Metanephros (tissue), 1 donor: Measurements from ENCODE around the gene PLXNB2. TPM values are rescaled to one million over a fixed set of nuclear protein-coding genes. Genes with fewer than 3 reads are reported as not detected.

ENCODE experiments used
- total RNA-seq: library from RNA; depleted of rRNA; stranded (reverse); fragments of >200 nt; gene quantifications from one replicate; pipeline ENCODE4 v1.2.3, GENCODE V29; 2014

PLXNB2 gene, protein sequence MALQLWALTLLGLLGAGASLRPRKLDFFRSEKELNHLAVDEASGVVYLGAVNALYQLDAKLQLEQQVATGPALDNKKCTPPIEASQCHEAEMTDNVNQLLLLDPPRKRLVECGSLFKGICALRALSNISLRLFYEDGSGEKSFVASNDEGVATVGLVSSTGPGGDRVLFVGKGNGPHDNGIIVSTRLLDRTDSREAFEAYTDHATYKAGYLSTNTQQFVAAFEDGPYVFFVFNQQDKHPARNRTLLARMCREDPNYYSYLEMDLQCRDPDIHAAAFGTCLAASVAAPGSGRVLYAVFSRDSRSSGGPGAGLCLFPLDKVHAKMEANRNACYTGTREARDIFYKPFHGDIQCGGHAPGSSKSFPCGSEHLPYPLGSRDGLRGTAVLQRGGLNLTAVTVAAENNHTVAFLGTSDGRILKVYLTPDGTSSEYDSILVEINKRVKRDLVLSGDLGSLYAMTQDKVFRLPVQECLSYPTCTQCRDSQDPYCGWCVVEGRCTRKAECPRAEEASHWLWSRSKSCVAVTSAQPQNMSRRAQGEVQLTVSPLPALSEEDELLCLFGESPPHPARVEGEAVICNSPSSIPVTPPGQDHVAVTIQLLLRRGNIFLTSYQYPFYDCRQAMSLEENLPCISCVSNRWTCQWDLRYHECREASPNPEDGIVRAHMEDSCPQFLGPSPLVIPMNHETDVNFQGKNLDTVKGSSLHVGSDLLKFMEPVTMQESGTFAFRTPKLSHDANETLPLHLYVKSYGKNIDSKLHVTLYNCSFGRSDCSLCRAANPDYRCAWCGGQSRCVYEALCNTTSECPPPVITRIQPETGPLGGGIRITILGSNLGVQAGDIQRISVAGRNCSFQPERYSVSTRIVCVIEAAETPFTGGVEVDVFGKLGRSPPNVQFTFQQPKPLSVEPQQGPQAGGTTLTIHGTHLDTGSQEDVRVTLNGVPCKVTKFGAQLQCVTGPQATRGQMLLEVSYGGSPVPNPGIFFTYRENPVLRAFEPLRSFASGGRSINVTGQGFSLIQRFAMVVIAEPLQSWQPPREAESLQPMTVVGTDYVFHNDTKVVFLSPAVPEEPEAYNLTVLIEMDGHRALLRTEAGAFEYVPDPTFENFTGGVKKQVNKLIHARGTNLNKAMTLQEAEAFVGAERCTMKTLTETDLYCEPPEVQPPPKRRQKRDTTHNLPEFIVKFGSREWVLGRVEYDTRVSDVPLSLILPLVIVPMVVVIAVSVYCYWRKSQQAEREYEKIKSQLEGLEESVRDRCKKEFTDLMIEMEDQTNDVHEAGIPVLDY (N-terminal part only)
- total RNA-seq, result 302 TPM

DNA sequence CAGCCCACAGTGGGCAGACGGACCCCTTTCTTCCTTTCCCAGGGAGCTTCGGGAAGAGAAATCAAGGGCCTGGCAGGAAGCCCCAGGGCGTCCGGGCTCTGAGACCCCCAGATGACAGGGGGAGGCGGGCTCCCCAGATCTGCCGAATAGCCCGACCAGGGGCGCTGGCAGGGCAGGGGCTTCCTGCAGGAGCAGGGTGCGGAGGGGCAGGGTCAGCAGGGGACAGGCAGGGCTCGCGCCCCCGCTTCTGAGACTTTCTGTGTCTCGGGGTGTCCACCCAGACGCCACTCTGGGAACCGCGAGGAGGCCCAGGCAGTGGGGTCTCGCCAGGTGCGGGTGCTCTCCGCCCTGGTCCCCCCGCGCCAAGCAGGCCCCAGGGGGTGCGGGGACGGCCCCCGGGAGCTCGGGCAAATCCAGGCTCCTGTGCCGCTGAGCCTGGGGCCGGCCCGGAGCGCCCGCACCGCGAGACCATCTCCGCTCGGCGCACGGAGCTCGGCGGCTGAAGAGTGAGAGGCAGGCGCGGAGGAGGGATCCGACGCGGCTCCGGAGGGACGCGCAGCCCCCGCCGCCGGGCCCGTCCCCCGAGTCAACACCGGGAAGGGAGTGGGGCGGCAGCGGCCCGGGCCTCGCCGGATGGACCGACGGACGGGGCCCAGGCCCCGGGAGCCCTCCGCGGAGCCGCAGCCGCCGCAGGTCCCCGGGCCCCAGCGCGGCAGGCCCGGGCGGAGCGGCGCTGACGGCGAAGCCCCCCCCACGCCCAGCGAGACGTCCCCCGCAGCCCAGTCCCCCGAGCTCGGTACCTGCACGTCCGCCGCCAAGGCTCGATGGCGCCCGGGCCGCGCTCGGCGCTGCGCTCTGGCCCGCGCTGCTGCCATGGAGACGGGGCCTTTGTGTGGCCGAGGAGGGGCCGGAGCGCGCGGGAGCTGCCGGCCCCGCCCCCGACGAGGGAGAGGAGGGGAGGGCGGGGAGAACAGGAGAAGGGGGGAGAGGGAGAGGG lies at the start of gene PLXNB2:
TSS of gene PLXNB2 (minus strand) at position 894 of the 997 bp plus-strand sequence. CDS start 17,062 bp downstream, outside the sequence.

DNA sequence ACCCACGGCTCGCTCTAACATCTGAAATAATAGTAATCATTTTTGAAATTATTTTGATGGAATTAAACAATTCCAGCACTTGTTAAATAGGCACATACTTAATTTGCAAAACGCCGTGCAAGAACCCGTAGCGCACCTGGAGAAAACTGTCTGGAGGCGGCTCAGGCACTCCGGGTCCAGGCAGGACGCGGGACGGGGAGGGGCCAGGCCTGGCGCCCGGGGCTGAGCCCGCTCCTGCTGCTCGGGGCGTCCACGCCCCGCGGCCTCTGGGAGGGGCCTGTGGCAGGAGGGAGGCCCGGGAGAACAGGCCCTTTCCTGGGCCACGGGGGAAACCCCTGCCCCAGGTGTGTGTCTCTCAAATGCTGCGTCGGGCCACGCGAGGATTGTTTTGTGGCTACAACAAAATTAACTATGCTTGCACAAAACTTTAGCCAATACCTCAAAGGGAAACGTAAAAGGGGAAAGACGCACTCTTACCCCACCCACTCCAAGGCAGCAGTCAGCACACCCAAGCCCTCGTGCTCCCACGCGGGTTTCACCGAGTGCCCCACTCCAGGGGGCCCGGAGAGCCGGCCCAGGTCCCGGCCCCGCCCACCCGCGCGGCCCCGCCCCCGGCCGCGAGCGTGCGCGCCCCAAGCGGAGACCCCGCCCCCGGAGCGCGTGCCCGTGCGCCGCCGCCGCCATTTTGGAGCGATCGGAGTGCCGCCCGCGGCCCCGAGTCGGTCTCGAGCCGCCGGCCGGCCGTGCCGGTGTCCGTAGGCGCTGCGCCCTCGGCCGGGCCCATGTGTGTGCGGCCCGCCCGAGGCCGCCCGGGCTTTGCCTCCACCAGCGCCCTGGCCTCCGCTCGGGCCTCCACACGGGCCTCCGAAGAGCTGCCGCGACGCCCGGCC lies 35.5 kb upstream of the PLXNB2 start, which contains the start of gene PPP6R2:
TSS of gene PPP6R2 (plus strand) at position 677 of the 890 bp plus-strand sequence. CDS start 50,582 bp downstream, outside the sequence.

DNA sequence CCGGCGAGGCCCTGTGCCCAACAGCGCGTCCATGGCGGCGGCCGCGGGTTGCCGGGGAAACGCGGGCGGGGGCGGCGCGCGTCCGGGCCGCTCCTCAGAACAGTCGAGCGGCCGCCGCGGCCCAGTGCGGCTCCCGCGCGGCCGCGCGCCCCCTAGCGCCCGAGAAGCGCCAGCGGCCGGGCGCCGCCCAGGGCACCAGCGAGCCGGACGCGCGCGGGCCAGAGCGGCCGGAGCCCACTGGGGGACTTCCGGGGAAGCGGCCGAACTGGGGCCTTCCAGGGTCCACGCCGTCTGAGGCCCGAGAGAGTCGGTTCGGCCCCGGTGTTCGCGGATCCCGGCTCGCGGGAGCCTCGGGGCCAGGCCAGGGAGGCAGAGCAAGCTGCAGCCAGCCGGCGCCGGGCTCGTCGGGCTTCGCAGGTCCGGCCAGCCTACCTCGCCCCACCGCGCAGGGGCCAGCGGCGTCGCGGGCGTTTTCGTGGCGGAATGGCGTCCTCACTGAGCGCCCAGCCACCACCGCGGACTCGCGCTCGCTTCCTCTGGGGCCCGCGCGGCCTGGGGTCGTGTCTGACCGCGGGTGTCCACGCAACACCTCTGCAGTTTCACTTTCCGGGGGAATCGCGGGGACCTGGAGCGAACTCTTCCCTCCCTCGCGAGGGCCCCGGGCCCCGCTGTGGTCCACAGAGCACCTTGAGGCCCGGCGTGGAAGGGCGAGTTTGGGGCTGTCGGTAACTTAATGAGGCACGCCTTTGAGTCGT lies 19.7 kb upstream of the PLXNB2 start, which contains the start of gene DENND6B:
TSS of gene DENND6B (minus strand) at position 57 of the 755 bp plus-strand sequence. CDS start at position 33, 24 bp downstream.

DNA sequence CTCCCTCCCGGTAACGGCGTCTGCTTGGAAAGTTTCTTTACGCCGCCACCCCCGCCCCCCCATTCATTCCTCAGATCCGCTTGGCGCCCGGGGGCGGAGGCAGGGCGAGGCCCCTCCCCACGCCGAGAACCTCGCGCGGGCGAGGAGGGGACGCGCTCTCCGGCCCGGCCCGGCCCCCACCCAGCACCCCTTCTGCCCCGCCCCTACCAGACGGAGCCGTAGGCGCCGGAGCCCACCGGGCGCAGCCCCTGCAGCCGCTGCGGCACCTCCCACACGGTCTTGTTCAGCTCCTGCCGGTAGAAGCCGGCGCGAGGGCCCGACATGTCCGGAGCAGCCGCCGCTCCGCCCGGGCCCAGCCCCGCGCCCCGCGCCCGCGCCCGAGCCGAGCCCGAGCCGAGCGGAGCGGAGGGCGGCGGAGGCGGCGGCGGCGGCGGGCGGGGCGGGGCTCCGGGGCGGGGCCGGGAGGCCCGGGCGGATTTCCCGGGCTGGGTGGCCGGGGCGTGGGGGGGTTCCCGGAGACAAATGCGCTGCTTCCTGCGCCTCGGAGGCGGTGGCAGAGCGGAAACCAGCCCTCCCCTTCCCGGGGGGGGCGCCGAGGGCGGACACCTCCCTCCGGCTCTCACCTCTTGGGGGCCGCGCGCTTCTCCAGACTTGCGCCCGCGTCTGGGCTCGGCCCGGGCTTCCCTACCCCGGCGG lies 37.3 kb downstream of the PLXNB2 start, which contains the start of gene MAPK11:
TSS of gene MAPK11 (minus strand) at position 411 of the 696 bp plus-strand sequence. CDS start at position 323, 88 bp downstream.

GRCh38 chr22:50261615-50262459 lies 45.6 kb downstream of the PLXNB2 start, which contains the start of gene MAPK12:
Gene MAPK12 (minus strand): TSS chr22:50261683. CDS start chr22:50261509, 174 bp downstream.

GRCh38 chr22:50250555-50251476 lies 56.6 kb downstream of the PLXNB2 start, which contains the start of gene HDAC10:
Gene HDAC10 (minus strand): TSS chr22:50251265. CDS start chr22:50251032, 233 bp downstream.

DNA sequence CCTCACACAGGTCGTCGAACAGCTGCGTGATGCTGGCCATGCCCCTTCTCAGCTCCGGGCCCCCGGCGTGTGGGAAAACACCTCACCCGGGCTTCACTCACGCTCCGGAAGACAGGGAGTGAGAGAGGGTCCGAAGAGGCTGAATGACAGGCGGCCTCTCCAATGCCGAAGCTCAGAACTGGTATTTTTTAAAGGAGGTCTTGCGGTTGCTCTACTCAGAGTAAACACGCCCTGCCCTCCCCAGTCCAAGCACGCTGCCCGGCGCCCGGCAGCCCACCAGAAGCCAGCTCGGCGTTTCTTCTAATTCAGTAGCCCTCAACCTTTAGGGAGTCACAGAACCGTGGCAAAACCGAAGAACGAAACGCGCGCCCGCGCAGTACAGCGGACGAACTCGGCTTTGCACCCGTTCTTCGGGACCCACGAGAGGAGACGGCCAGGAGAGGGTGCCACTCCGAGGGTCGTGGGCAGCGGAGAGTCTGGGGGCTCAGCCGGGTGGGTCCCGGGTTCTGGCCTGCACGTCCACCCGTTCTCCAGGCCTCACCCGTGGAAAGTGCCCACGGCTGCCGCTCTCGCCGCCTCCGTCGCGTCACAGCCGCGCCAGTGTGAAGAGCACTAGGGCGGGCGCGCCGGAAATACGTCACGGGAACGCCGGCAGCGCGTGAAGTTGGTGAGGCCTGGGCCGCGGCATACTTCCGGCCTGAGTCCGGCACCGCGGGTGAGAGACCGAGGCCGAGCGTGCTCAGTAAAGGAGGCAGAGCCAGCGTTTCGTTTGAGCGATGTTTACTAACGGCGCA lies 62.8 kb downstream of the PLXNB2 start, which contains the start of gene TUBGCP6:
TSS of gene TUBGCP6 (minus strand) at position 604 of the 794 bp plus-strand sequence. CDS start at position 40, 564 bp downstream.

Other genes starting within 250 kb of the PLXNB2 start
- gene TTLL8, start 249.3 kb downstream of the PLXNB2 start, total RNA-seq, result not detected
- 3.0 TPM for gene MLC1, start 222.2 kb downstream of the PLXNB2 start, total RNA-seq
- gene MOV10L1, start 217.6 kb downstream of the PLXNB2 start, total RNA-seq, result 0.99 TPM
- 0.82 TPM for gene PANX2, start 136.9 kb downstream of the PLXNB2 start, total RNA-seq
- gene TRABD, start 121.7 kb downstream of the PLXNB2 start, total RNA-seq, result 23.7 TPM
- 33.6 TPM for gene SELENOO, start 106.6 kb downstream of the PLXNB2 start, total RNA-seq
- 55.9 TPM for gene TUBGCP6, start 62.6 kb downstream of the PLXNB2 start, total RNA-seq
- 36.7 TPM for gene HDAC10, start 56.4 kb downstream of the PLXNB2 start, total RNA-seq
- 19.1 TPM for gene MAPK12, start 46.0 kb downstream of the PLXNB2 start, total RNA-seq
- 6.8 TPM for gene MAPK11, start 37.3 kb downstream of the PLXNB2 start, total RNA-seq
- gene DENND6B, start 19.4 kb upstream of the PLXNB2 start, total RNA-seq, result 10.0 TPM
- gene PPP6R2, start 35.7 kb upstream of the PLXNB2 start, total RNA-seq, result 58.2 TPM
- 56.7 TPM for gene SBF1, start 167.4 kb upstream of the PLXNB2 start, total RNA-seq
- 2.2 TPM for gene ADM2, start 173.9 kb upstream of the PLXNB2 start, total RNA-seq
- gene MIOX, start 179.2 kb upstream of the PLXNB2 start, total RNA-seq, result 5.4 TPM
- gene LMF2, start 200.1 kb upstream of the PLXNB2 start, total RNA-seq, result 48.6 TPM
- gene NCAPH2, start 200.6 kb upstream of the PLXNB2 start, total RNA-seq, result 36.1 TPM
- 0.47 TPM for gene SCO2, start 218.0 kb upstream of the PLXNB2 start, total RNA-seq
- 11.6 TPM for gene TYMP, start 222.4 kb upstream of the PLXNB2 start, total RNA-seq
- 0.18 TPM for gene KLHDC7B, start 238.3 kb upstream of the PLXNB2 start, total RNA-seq